AG09319 (cell line): ENCODE data around the gene JMY.
A peak's percentile ranks its signal among the peaks of the same experiment; 100 is the strongest.

ENCODE experiments used
- DNase-seq: peaks from one replicate; pipeline ENCODE4 v3.0.0-alpha.2; 2010; ENCODE audit warnings: low read depth; ENCODE audit errors: extremely low read depth
- TF ChIP-seq, protein P1 (sequence below): IDR thresholded peaks from 2 replicates; pipeline ENCODE4 v1.5.1; 2011; ENCODE audit warnings: low read depth, mild to moderate bottlenecking, inconsistent platforms, low read length, moderate library complexity

The JMY gene

DNA sequence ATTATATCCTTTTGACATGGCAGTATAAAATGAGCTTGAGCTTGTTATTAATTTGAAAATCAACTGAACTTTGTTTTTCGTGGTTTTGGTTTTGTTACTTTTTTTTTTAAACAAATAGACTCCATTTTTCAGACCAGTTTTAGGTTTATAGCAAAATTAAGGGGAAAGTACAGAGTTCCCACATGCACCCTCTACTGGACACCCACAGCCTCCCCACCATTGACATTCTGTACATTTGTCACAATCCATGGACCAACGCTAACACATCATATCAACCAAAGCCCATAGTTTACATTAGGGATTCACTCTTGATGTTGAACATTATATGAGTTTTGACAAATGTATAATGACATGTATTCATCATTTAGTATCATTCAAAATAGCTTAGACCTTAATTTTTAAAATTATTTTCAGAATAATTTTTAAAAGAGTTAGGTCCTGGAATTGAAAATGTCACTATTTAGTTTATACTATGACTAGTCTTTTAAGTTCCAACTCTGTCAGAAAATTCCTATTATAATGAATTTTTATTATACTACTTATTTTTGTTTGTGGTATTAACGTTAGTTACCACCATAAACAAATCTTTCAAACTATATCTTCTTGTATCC, 35.3 kb upstream of the JMY start:
- TF ChIP-seq, protein P1, sequence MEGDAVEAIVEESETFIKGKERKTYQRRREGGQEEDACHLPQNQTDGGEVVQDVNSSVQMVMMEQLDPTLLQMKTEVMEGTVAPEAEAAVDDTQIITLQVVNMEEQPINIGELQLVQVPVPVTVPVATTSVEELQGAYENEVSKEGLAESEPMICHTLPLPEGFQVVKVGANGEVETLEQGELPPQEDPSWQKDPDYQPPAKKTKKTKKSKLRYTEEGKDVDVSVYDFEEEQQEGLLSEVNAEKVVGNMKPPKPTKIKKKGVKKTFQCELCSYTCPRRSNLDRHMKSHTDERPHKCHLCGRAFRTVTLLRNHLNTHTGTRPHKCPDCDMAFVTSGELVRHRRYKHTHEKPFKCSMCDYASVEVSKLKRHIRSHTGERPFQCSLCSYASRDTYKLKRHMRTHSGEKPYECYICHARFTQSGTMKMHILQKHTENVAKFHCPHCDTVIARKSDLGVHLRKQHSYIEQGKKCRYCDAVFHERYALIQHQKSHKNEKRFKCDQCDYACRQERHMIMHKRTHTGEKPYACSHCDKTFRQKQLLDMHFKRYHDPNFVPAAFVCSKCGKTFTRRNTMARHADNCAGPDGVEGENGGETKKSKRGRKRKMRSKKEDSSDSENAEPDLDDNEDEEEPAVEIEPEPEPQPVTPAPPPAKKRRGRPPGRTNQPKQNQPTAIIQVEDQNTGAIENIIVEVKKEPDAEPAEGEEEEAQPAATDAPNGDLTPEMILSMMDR = peak; percentile 37
- DNase-seq = no peak

DNA sequence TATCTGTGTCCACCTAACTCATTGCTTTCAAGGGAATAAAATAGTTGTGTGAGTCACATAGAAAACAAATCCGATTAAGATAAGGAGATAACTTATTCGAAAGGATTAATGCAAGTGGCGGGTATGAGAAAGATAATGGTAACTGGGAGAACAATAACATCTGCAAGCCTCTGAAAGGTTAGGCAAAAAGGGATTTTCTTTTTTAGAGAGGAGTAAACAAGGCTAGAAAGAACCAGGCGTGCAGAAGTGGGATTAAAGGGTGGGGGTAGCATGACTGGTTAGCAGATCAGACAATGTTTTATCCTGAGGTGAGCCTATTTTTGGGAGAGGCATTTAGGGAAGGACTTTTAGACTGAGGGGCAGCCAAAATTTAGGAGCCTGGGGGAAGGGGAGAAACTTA, 34.7 kb upstream of the JMY start:
- DNase-seq = no peak
- TF ChIP-seq, protein P1 = no peak

DNA sequence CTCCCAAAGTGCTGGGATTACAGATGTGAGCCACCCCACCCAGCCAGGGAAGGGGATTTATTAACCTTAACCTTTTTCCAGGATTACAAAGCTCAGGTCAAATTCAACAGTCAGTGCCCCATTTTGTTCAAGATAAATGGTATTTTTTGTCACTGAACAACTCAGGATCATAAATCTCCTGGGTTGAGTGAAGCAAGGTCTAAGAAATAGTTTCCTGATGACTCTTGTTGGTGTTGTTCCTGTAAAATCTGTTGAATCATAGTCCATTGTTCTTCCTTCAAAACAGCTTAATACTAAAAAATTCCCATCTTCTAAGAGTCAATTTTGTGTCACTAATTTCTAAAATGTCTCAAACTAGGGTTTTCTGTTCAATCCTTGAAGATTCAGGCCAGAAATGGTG, 33.9 kb upstream of the JMY start:
- no peak for DNase-seq

DNA sequence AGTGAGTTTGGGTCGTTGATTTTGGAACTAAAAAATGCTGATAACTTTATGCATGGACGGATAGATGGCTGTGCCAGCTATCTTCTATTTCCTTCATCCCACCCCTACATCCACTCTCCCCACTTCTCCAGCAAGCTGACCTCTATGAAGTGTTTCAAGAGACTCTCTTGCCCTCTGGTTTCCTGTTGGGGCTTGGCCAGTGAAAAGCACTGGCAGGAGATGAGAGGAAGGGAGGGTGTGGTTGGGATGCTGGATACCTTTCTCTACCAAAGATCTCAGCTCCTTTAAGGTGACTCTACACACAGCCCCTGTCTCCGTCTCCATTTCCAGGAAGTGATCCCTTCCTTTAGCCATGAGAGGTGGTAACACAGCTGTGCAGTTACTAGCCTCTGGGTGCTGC, 30.0 kb upstream of the JMY start:
- TF ChIP-seq, protein P1 = no peak
- no peak for DNase-seq

More for the DNA sequence above, 33.9 kb upstream of the JMY start:
- TF ChIP-seq, protein P1 = no peak

DNA sequence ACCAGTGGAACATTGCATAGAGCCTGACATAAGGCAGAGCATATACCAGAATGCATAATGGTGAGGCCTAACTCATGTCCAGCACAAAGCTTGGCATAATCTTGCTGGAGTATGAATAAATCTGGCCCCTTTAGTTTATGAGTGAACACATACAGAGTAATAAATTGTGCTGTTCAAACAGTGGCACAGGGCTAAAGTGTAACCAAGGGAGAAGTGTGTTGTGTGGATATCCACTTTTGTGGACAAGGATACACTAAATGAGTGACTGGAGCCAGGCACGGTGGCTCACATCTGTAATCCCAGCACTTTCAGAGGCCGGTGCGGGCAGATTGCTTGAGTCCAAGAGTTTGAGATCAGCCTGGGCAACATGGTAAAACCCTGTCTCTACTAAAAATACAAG, 29.4 kb upstream of the JMY start:
- DNase-seq = no peak
- TF ChIP-seq, protein P1 = no peak

DNA sequence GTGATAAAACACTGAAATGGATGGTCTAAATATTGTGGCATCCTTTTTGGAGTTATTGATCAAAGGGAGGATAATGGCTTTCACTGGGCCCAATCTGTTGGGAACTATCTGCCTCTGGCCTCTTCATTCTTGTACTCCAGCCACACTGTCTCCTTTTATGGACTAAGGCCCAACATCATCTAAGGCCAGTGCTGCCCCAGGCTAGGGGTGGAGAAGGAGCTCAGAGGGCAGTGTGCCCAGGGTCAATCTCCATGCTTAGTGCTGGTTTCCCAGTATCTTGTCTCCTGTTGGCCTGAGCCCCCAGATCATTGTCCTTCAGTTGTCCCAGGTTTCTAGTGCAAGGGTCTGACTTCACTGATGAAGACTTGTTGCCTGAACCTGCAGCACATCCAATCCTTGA, 26.4 kb upstream of the JMY start:
- TF ChIP-seq, protein P1 = no peak

DNA sequence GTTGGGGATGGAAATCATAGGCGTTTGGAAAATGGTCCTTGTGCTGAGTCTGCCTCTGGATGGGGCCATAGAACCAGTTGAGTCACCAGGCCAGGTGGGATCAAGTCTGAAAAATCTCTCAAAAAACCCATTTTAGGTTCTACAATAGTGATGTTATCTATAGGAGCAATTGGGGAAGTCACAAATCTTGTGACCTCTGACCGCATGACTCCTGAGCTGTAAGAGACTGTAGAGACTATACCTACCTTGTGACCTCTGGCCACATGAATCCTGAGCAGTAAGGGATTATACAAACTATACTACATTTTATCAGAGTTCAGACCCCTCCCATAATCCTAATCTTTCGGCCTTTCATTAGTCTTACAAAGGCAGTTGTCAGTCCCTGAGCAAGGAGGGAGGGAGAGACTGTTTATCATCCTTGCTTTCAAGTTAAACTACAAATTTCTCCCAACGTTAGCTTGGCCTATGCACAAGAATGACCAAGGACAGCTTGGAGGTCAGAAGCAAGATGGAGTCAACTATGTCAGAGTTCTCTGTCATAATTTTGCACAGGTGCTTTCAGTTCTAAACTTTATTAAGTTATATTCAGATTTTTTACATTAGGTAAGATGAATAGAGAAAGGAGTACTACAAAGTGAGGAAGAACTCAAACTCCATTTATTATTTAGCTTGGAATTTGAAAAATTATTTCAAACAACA, 11.5 kb upstream of the JMY start:
- DNase-seq = no peak
- TF ChIP-seq, protein P1 = no peak

More for the DNA sequence above, 26.4 kb upstream of the JMY start:
- no peak for DNase-seq
